IMR-90 (cell line): ENCODE data around the gene PIEZO2. TPM values are rescaled to one million over a fixed set of nuclear protein-coding genes. Genes with fewer than 3 reads are reported as not detected.

Source experiments
- ATAC-seq: fragments of 200-7000 bp; cut with Tn5 transposase; 2 replicates; pipeline ENCODE4 v1.9.1; 2020; ENCODE audit warnings: low read depth, mild to moderate bottlenecking, moderate library complexity
- BruUV-seq: library from RNA; stranded (reverse); fragments of 400-500 nt; replicated peaks from 2 replicates; lab custom pipeline; 2021; lab: Mats Ljungman, UMichigan
- CTCF ChIA-PET: fragments of 300-600 bp; formaldehyde crosslinking; extraction: SDS; loops from one replicate; lab custom pipeline; 2021; ENCODE audit warnings: antibody characterized with exemption; lab: Yijun Ruan, JAX
- POLR2A ChIA-PET: fragments of 300-600 bp; sonication (Branson Sonifier 250); formaldehyde crosslinking; loops from one replicate; lab custom pipeline; 2022; ENCODE audit warnings: antibody characterized with exemption; ENCODE audit not compliant: unreplicated experiment; lab: Charles Lee
- DNase-seq: peaks from one replicate; pipeline ENCODE4 v3.0.0; 2013
- H2AFZ ChIP-seq: replicated peaks from 2 replicates; pipeline ENCODE3; 2013; ENCODE audit warnings: low read length, mild to moderate bottlenecking; ENCODE audit not compliant: poor library complexity
- H2AK5ac ChIP-seq: 2 replicates; pipeline ENCODE4 v1.6.1; 2013; ENCODE audit warnings: low read depth, low read length, inconsistent platforms
- H2AK9ac ChIP-seq: replicated peaks from 2 replicates; pipeline ENCODE3; 2013; ENCODE audit warnings: mild to moderate bottlenecking, low read depth, low read length, moderate library complexity; ENCODE audit not compliant: poor library complexity
- H2BK120ac ChIP-seq: 2 replicates; pipeline ENCODE4 v1.6.1; 2013; ENCODE audit warnings: low read depth, low read length, inconsistent platforms
- H2BK15ac ChIP-seq: 3 replicates; pipeline ENCODE4 v1.6.1; 2013; ENCODE audit warnings: low read depth, low read length, inconsistent platforms
- H2BK20ac ChIP-seq: 2 replicates; pipeline ENCODE4 v1.6.1; 2013; ENCODE audit warnings: low read depth, mild to moderate bottlenecking, inconsistent platforms, low read length, moderate library complexity
- H2BK5ac ChIP-seq: 2 replicates; pipeline ENCODE4 v1.6.1; 2013; ENCODE audit warnings: mild to moderate bottlenecking, low read depth, low read length, inconsistent platforms; ENCODE audit not compliant: poor library complexity, severe bottlenecking
- H3K14ac ChIP-seq: replicated peaks from 2 replicates; pipeline ENCODE4 v1.6.1; 2013; ENCODE audit warnings: low read depth, low read length, inconsistent platforms
- H3K18ac ChIP-seq: 2 replicates; pipeline ENCODE4 v1.6.1; 2013; ENCODE audit warnings: low read depth, low read length, control low read depth
- H3K23ac ChIP-seq: 2 replicates; pipeline ENCODE4 v1.6.1; 2013; ENCODE audit warnings: low read depth, low read length, inconsistent platforms
- H3K27ac ChIP-seq: 2 replicates; pipeline ENCODE4 v1.5.1; 2013; ENCODE audit warnings: mild to moderate bottlenecking, control low read depth, low read length; ENCODE audit not compliant: insufficient read depth
- H3K27me3 ChIP-seq: 2 replicates; pipeline ENCODE4 v1.6.1; 2013; ENCODE audit warnings: low read length; ENCODE audit not compliant: control insufficient read depth, insufficient read depth
- H3K36me3 ChIP-seq: 2 replicates; pipeline ENCODE4 v1.6.1; 2013; ENCODE audit warnings: low read length, mixed read lengths; ENCODE audit not compliant: control insufficient read depth, insufficient read depth
- H3K4ac ChIP-seq: 2 replicates; pipeline ENCODE4 v1.6.1; 2013; ENCODE audit warnings: low read depth, low read length, inconsistent platforms
- H3K4me1 ChIP-seq: 2 replicates; pipeline ENCODE4 v1.6.1; 2013; ENCODE audit warnings: low read length, mixed read lengths; ENCODE audit not compliant: control insufficient read depth, insufficient read depth
- H3K4me2 ChIP-seq: 2 replicates; pipeline ENCODE4 v1.6.1; 2013; ENCODE audit warnings: low read depth, mild to moderate bottlenecking, control low read depth, low read length, moderate library complexity
- H3K4me3 ChIP-seq: 2 replicates; pipeline ENCODE4 v1.5.1; 2013; ENCODE audit warnings: low read depth, mild to moderate bottlenecking, control low read depth, low read length, moderate library complexity; ENCODE audit not compliant: insufficient read depth
- H3K56ac ChIP-seq: 2 replicates; pipeline ENCODE4 v1.6.1; 2013; ENCODE audit warnings: low read length, inconsistent platforms; ENCODE audit not compliant: insufficient read depth; ENCODE audit errors: extremely low read depth
- H3K79me1 ChIP-seq, 2 experiments: 2 replicates each; pipeline ENCODE4 v1.6.1; 2013; ENCODE audit warnings: low read length in 2 of 2, inconsistent platforms in 1 of 2, low read depth in 1 of 2
- H3K9ac ChIP-seq: 2 replicates; pipeline ENCODE4 v1.6.1; 2013; ENCODE audit warnings: low read depth, low read length, control low read depth
- H3K9me1 ChIP-seq: 2 replicates; pipeline ENCODE4 v1.6.1; 2013; ENCODE audit warnings: low read length, inconsistent platforms; ENCODE audit not compliant: insufficient read depth
- H3K9me3 ChIP-seq: 2 replicates; pipeline ENCODE4 v1.6.1; 2013; ENCODE audit warnings: low read length; ENCODE audit not compliant: control insufficient read depth, insufficient read depth
- H4K20me1 ChIP-seq: 2 replicates; pipeline ENCODE4 v1.6.1; 2013; ENCODE audit warnings: low read length, inconsistent platforms; ENCODE audit not compliant: insufficient read depth
- H4K5ac ChIP-seq: 2 replicates; pipeline ENCODE4 v1.6.1; 2013; ENCODE audit warnings: mild to moderate bottlenecking, low read depth, low read length, control low read depth
- H4K8ac ChIP-seq, 2 experiments: 2 replicates each; pipeline ENCODE4 v1.6.1; 2013; ENCODE audit warnings: low read depth in 2 of 2, low read length in 2 of 2, control low read depth in 1 of 2, inconsistent platforms in 1 of 2
- H4K91ac ChIP-seq: 2 replicates; pipeline ENCODE4 v1.6.1; 2013; ENCODE audit warnings: low read depth, low read length, inconsistent platforms; ENCODE audit not compliant: insufficient read depth
- FOS ChIP-seq: fragments of 150-350 bp; IDR thresholded peaks from 2 replicates; pipeline ENCODE4 v1.6.1; 2016; ENCODE audit warnings: low read depth, low read length
- RAD21 ChIP-seq: IDR thresholded peaks from 2 replicates; pipeline ENCODE4 v1.6.1; 2012; ENCODE audit warnings: low read length, improper control_type of control experiment
- RCOR1 ChIP-seq: IDR thresholded peaks from 2 replicates; pipeline ENCODE4 v1.6.1; 2012; ENCODE audit warnings: mild to moderate bottlenecking, low read length, improper control_type of control experiment; ENCODE audit not compliant: insufficient replicate concordance
- USF2 ChIP-seq: fragments of 150-350 bp; IDR thresholded peaks from 2 replicates; pipeline ENCODE4 v1.6.1; 2017; ENCODE audit warnings: mild to moderate bottlenecking, antibody characterized with exemption, low read length, low read depth
- WGBS, 2 experiments: methylation state at CpG; one replicate each; pipeline versions ENCODE4 v1.1.5 to v1.1.7; 2013; ENCODE audit warnings: missing lambda C conversion rate in 2 of 2; ENCODE audit not compliant: insufficient read length in 1 of 2; ENCODE audit errors: extremely low coverage in 2 of 2; 5-methylcytosine and 5-hydroxymethylcytosine counted together
- dilution Hi-C: fragments of 300-500 bp; cut with HindIII; formaldehyde crosslinking; loops from one replicate; pipeline ENCODE4 v1.14.3; 2018; ENCODE audit warnings: low sequenced_read_pairs; ENCODE audit not compliant: unreplicated experiment
- in situ Hi-C: fragments of 300-500 bp; cut with MboI; formaldehyde crosslinking; loops from 3 replicates; pipeline ENCODE4 v1.14.3; 2019; ENCODE audit warnings: low sequenced_read_pairs, inconsistent platforms, mixed read lengths
- intact Hi-C: fragments of 100-400 bp; cut with micrococcal nuclease; formaldehyde crosslinking; loops from 2 replicates; pipeline ENCODE4 v1.10.0; 2022
- polyA plus RNA-seq, 3 experiments: library from polyadenylated mRNA; depleted of rRNA; stranded (reverse); fragments of >200 nt; gene quantifications; 2 replicates each; pipeline ENCODE4 v1.2.3, GENCODE V29; 2012; ENCODE audit warnings: low replicate concordance in 1 of 3
- total RNA-seq: library from RNA; depleted of rRNA; stranded (reverse); fragments of >200 nt; gene quantifications from 2 replicates; pipeline ENCODE4 v1.2.3, GENCODE V29; 2012

PIEZO2 gene
- total and polyA plus RNA-seq, 2 of the 4 experiments (the other 2 are of a cell fraction): 2.4 to 4.1 TPM

GRCh38 chr18:10750191-10751035, 399.0 kb downstream of the PIEZO2 start:
- 73% methylated on average over 2 of the region's 5 CpGs; no CpG with 5 or more reads in 1 of the 2 experiments for WGBS, 2 experiments
- CTCF ChIA-PET: no interaction called here
- Histone ChIP-seq H3K79me1 (no peaks in the 10 kb centered on the region), H3K14ac (no peak overlapping the region), H3K9me3 (no peaks in the 10 kb centered on the region), H3K9ac (no peak overlapping the region), H3K4me1 (no peaks in the 10 kb centered on the region; the same call in 1 of the 2 replicates), H2BK5ac (no peak overlapping the region), H3K18ac (no peak overlapping the region), H3K23ac (no peak overlapping the region), H2BK120ac (no peak overlapping the region), H3K36me3 (peaks cover 18% of the 10 kb centered on the region; the same call in 1 of the 2 replicates), H4K8ac (no peak overlapping the region), H2AK9ac (no peak overlapping the region), H4K20me1 (no peaks in the 10 kb centered on the region), H3K9me1 (peaks cover 6% of the 10 kb centered on the region; the same call in 1 of the 2 replicates), H2BK15ac (no peak overlapping the region), H3K4ac (no peak overlapping the region), H3K4me2 (no peak overlapping the region), H2BK20ac (no peak overlapping the region), H4K5ac (no peak overlapping the region), H3K56ac (no peak overlapping the region), H2AFZ (no peak overlapping the region), H3K27me3 (no peaks in the 10 kb centered on the region), H3K4me3 (no peak overlapping the region), H2AK5ac (no peak overlapping the region), H3K27ac (no peak overlapping the region), H4K91ac (no peak overlapping the region)
- BruUV-seq: no TSS peak
- dilution Hi-C loops: no loop called here
- peak; percentile 6 for DNase-seq
- intact Hi-C loops: loop anchor here (5.0 kb wide), 1 partner anchor 188 kb away; no protein-coding TSS in a partner anchor
- POLR2A ChIA-PET: no interaction called here
- TF ChIP-seq FOS: no peak
- TF ChIP-seq USF2: no peak
- no peak for TF ChIP-seq RCOR1
- TF ChIP-seq RAD21: no peak
- in situ Hi-C loops: no loop called here
- ATAC-seq: no peak
